Testis (tissue), 2 donors: ENCODE data around the gene CDH11.

Experiments used
- CTCF ChIP-seq, 3 experiments: fragments of 450-650 bp in 2 of 3; fragments of 200-600 bp in 1 of 3; sonication (generic) in 1 of 3; IDR thresholded peaks; one replicate each; pipeline ENCODE4 v1.5.1; 2016 to 2019; ENCODE audit warnings: antibody characterized with exemption in 3 of 3, mild to moderate bottlenecking in 2 of 3, moderate library complexity in 1 of 3
- POLR2A ChIP-seq: fragments of 450-650 bp; IDR thresholded peaks from one replicate; pipeline ENCODE4 v1.6.1; 2017; ENCODE audit warnings: antibody characterized with exemption, mild to moderate bottlenecking, moderate library complexity

GRCh38 chr16:64898159-64898558 lies 223.7 kb downstream of the CDH11 start:
- no peak for TF ChIP-seq POLR2A
- no peak for TF ChIP-seq CTCF (IDR thresholded peaks at IDR 0.05)
